ENCODE measurements around the gene UTF1. TPM values are rescaled to one million over a fixed set of nuclear protein-coding genes. Genes with fewer than 3 reads are reported as not detected.

Gene UTF1
- total and polyA plus RNA-seq, 2 of the 8 experiments (the other 6 are each of a cell fraction or from before 2014, with no cell fraction given), result 0.47 to 21.8 TPM

DNA sequence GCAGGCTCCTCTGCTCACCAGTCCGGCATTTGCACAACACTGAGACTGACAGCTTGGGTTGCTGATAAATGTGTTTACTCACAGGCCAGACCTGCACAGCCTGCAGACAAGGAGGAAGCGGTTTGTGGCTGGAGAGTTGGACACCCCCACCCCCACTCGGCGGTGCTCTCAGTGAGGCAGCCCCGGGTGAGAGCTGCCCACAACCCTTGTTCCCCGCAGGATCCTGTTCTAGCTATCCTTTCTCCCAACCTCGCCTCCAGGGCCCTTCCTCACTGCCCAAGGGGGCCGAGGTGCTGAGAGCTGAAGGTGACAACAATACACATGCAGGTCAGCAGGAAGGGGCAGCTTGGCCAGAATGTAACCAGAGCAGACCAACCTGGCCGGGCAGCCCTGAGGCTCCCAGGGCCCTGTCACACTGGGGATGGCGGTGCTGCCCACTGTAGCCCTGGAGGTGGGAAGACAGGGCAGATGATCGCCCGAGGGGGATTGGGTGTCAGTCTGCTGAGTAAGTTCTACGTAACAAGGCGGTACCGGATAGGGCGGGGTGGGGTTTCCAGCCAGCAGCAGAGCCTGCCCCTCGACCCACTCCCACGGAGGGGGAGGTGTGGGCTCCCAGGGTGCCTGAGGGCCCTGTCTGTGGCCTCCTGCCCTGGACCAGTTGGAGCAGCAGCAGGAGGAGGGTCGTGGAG is 48.7 kb downstream of the UTF1 start:
- no peak overlapping the region for H3K4ac ChIP-seq (replicated peaks; ENCODE audit: insufficient read length, low read depth, low read length)
- H3K14ac ChIP-seq (ENCODE audit: insufficient read length), result no peak overlapping the region
- peaks cover 4 to 22% (median 14%) of the 10 kb centered on the region in 4 experiments; a peak in 6 of 8 replicates for H3K36me3 ChIP-seq (ENCODE audit: control insufficient read depth in 2 of 4, insufficient read depth in 4 of 4, low read length in 3 of 4)
- H3K56ac ChIP-seq (replicated peaks; ENCODE audit: insufficient read length, low read depth, low read length), result no peak overlapping the region
- peaks cover 0 to 7% (median 4%) of the 10 kb centered on the region in 4 experiments; a peak in 6 of 7 replicates for H3K27me3 ChIP-seq (replicated peaks in 1 of 4; ENCODE audit: control insufficient read depth in 3 of 4, extremely low read depth in 1 of 4, insufficient read depth in 3 of 4, low read length in 3 of 4)
- H4K20me1 ChIP-seq (replicated peaks in 1 of 2; ENCODE audit: control insufficient read depth in 1 of 2, insufficient read depth in 2 of 2, low read length in 2 of 2), result peaks cover 0 to 6% of the 10 kb centered on the region in 2 experiments
- no peaks in the 10 kb centered on the region for H3K79me1 ChIP-seq (ENCODE audit: low read depth, low read length)
- H3K27ac ChIP-seq (ENCODE audit: low read depth, low read length), result no peak overlapping the region
- 93% methylated on average over 18 of the region's 19 CpGs; no CpG with 5 or more reads in 1 of the 2 experiments for WGBS, 2 experiments (ENCODE audit: extremely low coverage in 1 of 2, insufficient coverage in 1 of 2, insufficient read length in 1 of 2, insufficient replicate concordance in 2 of 2, low coverage in 1 of 2, low lambda C conversion rate in 2 of 2, missing lambda C conversion rate in 1 of 2)
- H2BK5ac ChIP-seq (ENCODE audit: low read depth, low read length), result no peak overlapping the region
- H2AFZ ChIP-seq (ENCODE audit: low read length), result no peak overlapping the region
- ChIA-PET POLR2A (ENCODE audit: partially characterized antibody) (interaction anchor here (0.8 to 2.4 kb wide), 5 partner anchors 11 to 65 kb away, joined by 3 to 7 read pairs (median 3); no protein-coding TSS in a partner anchor), CTCF (ENCODE audit: partially characterized antibody) (interaction anchor here (0.6 to 1.8 kb wide), 6 partner anchors 12 to 339 kb away, joined by 3 to 4 read pairs (median 4); no protein-coding TSS in a partner anchor)
- no peak overlapping the region for H3K4me2 ChIP-seq (ENCODE audit: insufficient read depth in 1 of 2, low read depth in 2 of 2, low read length in 2 of 2)
- no peak overlapping the region for H2BK12ac ChIP-seq (ENCODE audit: low read depth, low read length)
- no peak for TF ChIP-seq SIX5 (IDR thresholded peaks at IDR 0.05; ENCODE audit: low read depth, low read length)
- TF ChIP-seq SIN3A (conservative IDR thresholded peaks at IDR 0.05 in 1 of 2, IDR thresholded peaks at IDR 0.05 in 1 of 2; ENCODE audit: low read depth in 1 of 2, low read length in 2 of 2), result no peak
- TF ChIP-seq TCF12 (IDR thresholded peaks at IDR 0.05; ENCODE audit: low read depth, low read length), result no peak
- TF ChIP-seq HDAC6 (IDR thresholded peaks at IDR 0.05; ENCODE audit: low read depth, low read length), result no peak
- TF ChIP-seq, protein P1, sequence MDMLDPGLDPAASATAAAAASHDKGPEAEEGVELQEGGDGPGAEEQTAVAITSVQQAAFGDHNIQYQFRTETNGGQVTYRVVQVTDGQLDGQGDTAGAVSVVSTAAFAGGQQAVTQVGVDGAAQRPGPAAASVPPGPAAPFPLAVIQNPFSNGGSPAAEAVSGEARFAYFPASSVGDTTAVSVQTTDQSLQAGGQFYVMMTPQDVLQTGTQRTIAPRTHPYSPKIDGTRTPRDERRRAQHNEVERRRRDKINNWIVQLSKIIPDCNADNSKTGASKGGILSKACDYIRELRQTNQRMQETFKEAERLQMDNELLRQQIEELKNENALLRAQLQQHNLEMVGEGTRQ (IDR thresholded peaks at IDR 0.05; ENCODE audit: low read length), result no peak
- FAIRE-seq (no peak), DNase-seq (ENCODE audit: low read depth in 1 of 2, low spot score in 2 of 2) (no peak)
- H3K23ac ChIP-seq (ENCODE audit: insufficient read length), result no peak overlapping the region
- H2AK5ac ChIP-seq (ENCODE audit: low read depth, low read length), result no peak overlapping the region
- H4K8ac ChIP-seq (ENCODE audit: extremely low read depth, insufficient read depth, low read length), result 0 out of 2 replicates have a peak overlapping the region, but pooled peaks have one; percentile 20
- H4K91ac ChIP-seq (replicated peaks; ENCODE audit: insufficient read length, low read length), result no peak overlapping the region
- peaks cover 0 to 13% (median 7%) of the 10 kb centered on the region in 4 experiments; a peak in 5 of 7 replicates for H3K4me1 ChIP-seq (replicated peaks in 1 of 4; ENCODE audit: control insufficient read depth in 3 of 4, insufficient read depth in 4 of 4, low read length in 3 of 4)
- H3K9me3 ChIP-seq (ENCODE audit: insufficient read depth in 2 of 2, low read depth in 1 of 2, low read length in 1 of 2), result no peaks in the 10 kb centered on the region
- H3K79me2 ChIP-seq (ENCODE audit: control insufficient read depth in 1 of 2, insufficient read depth in 2 of 2, low read length in 2 of 2), result no peaks in the 10 kb centered on the region
- H4K5ac ChIP-seq (ENCODE audit: insufficient read length, low read depth, low read length), result no peak overlapping the region
- H3K4me3 ChIP-seq (ENCODE audit: extremely low read depth in 1 of 4, insufficient read depth in 2 of 4, low read depth in 3 of 4, low read length in 4 of 4), result no peak overlapping the region
- H2BK15ac ChIP-seq (ENCODE audit: low read length), result no peak overlapping the region
- peaks cover 5% of the 10 kb centered on the region; the same call in 1 of the 2 replicates for H3K23me2 ChIP-seq (ENCODE audit: low read depth, low read length)
- no peak overlapping the region for H2BK20ac ChIP-seq (ENCODE audit: low read length)
- H3K9ac ChIP-seq (replicated peaks in 1 of 4; ENCODE audit: extremely low read depth in 1 of 4, low read depth in 3 of 4, low read length in 3 of 4), result no peak overlapping the region
- H2BK120ac ChIP-seq (replicated peaks; ENCODE audit: low read depth, low read length), result no peak overlapping the region
- H3K18ac ChIP-seq (ENCODE audit: extremely low read depth, low read length), result no peak overlapping the region
